Measurements from ENCODE around the gene EVI2A. TPM values are rescaled to one million over a fixed set of nuclear protein-coding genes. Genes with fewer than 3 reads are reported as not detected.

EVI2A gene
- total RNA-seq, 4 donors from 2014 or later = 2.9 to 5.5 (median 4.2) TPM

- peak overlapping the region in 3 of 4 donors; percentile 2 to 43 (median 37) for H3K27ac ChIP-seq
- TF ChIP-seq POLR2A (IDR thresholded peaks at IDR 0.05) = no peak
- no peak for TF ChIP-seq EP300 (IDR thresholded peaks at IDR 0.05)
- TF ChIP-seq CTCF (IDR thresholded peaks at IDR 0.05) = no peak
- no peak for DNase-seq (ENCODE audit: low spot score in 2 of 2)
- H3K4me1 ChIP-seq = no peaks in the 10 kb centered on the region
- 80 to 83% methylated on average over 2 of the region's 2 CpGs for WGBS, 2 donors
- H3K36me3 ChIP-seq = peaks cover 0 to 3% (median 0%) of the 10 kb centered on the region in 3 donors
- H3K4me3 ChIP-seq = peak overlapping the region in 1 of 4 donors; percentile 43
- no peaks in the 10 kb centered on the region for H3K27me3 ChIP-seq
- H3K9me3 ChIP-seq = no peaks in the 10 kb centered on the region
Measured at GRCh38 chr17:31309556-31309955, 11.9 kb downstream of the EVI2A start.

- Histone ChIP-seq H3K9me3 (no peaks in the 10 kb centered on the region), H3K36me3 (peaks cover 0 to 3% (median 0%) of the 10 kb centered on the region in 3 donors), H3K4me1 (no peaks in the 10 kb centered on the region), H3K27ac (peak overlapping the region in 2 of 4 donors; percentile 27 to 43), H3K27me3 (no peaks in the 10 kb centered on the region), H3K4me3 (no peak overlapping the region)
- WGBS, 2 donors = 72 to 74% methylated on average over 5 of the region's 5 CpGs
- no peak for DNase-seq (ENCODE audit: low spot score in 2 of 2)
- TF ChIP-seq POLR2A (IDR thresholded peaks at IDR 0.05) (no peak), EP300 (IDR thresholded peaks at IDR 0.05) (no peak), CTCF (IDR thresholded peaks at IDR 0.05) (no peak)
Measured at GRCh38 chr17:31308372-31309334, 12.8 kb downstream of the EVI2A start.

GRCh38 chr17:31307640-31308039, 13.8 kb downstream of the EVI2A start:
- no peaks in the 10 kb centered on the region for H3K4me1 ChIP-seq
- 85 to 90% methylated on average over 1 of the region's 1 CpG for WGBS, 2 donors
- DNase-seq (ENCODE audit: low spot score in 2 of 2) = no peak
- H3K27me3 ChIP-seq = no peaks in the 10 kb centered on the region
- H3K4me3 ChIP-seq = no peak overlapping the region
- no peak overlapping the region for H3K27ac ChIP-seq
- peaks cover 0 to 3% (median 0%) of the 10 kb centered on the region in 3 donors for H3K36me3 ChIP-seq
- no peaks in the 10 kb centered on the region for H3K9me3 ChIP-seq
- TF ChIP-seq CTCF (IDR thresholded peaks at IDR 0.05) (no peak), EP300 (IDR thresholded peaks at IDR 0.05) (no peak), POLR2A (IDR thresholded peaks at IDR 0.05) (no peak)

- Histone ChIP-seq H3K27me3 (no peaks in the 10 kb centered on the region), H3K4me1 (peaks cover 0 to 11% (median 0%) of the 10 kb centered on the region in 4 donors), H3K36me3 (no peaks in the 10 kb centered on the region), H3K4me3 (no peak overlapping the region), H3K9me3 (no peaks in the 10 kb centered on the region), H3K27ac (no peak overlapping the region)
- DNase-seq (ENCODE audit: low spot score in 2 of 2) = no peak
- no peak for TF ChIP-seq EP300 (IDR thresholded peaks at IDR 0.05)
- no peak for TF ChIP-seq CTCF (IDR thresholded peaks at IDR 0.05)
- no peak for TF ChIP-seq POLR2A (IDR thresholded peaks at IDR 0.05)
Measured at GRCh38 chr17:31299624-31300023, 21.8 kb downstream of the EVI2A start.

GRCh38 chr17:31297090-31297489, 24.3 kb downstream of the EVI2A start, which contains the start of gene OMG:
TSS of gene OMG (minus strand) at chr17:31297239. CDS start at chr17:31296331, 908 bp downstream.
- no peaks in the 10 kb centered on the region for H3K9me3 ChIP-seq
- no peaks in the 10 kb centered on the region for H3K36me3 ChIP-seq
- WGBS, 2 donors = 57 to 64% methylated on average over 7 of the region's 7 CpGs
- no peak within 1 kb of the TSS for H3K27ac ChIP-seq
- no peak for DNase-seq (ENCODE audit: low spot score in 2 of 2)
- no peak within 1 kb of the TSS for H3K4me3 ChIP-seq
- no peak for TF ChIP-seq CTCF (IDR thresholded peaks at IDR 0.05)
- no peak for TF ChIP-seq EP300 (IDR thresholded peaks at IDR 0.05)
- no peak for TF ChIP-seq POLR2A (IDR thresholded peaks at IDR 0.05)
- H3K27me3 ChIP-seq = no peaks in the 10 kb centered on the region
- peaks cover 0 to 11% (median 0%) of the 10 kb centered on the region in 4 donors for H3K4me1 ChIP-seq
